HG02571 (cell line): Measurements from ENCODE around the gene MAGEB3.

Source experiments
- ATAC-seq: cut with Tn5 transposase; IDR thresholded peaks from one replicate; pipeline ENCODE4 v1.9.1; 2021; ENCODE audit warnings: mild to moderate bottlenecking, moderate library complexity; ENCODE audit not compliant: unreplicated experiment

The MAGEB3 gene

GRCh38 chrX:30278365-30278764, 47.9 kb downstream of the MAGEB3 start:
- ATAC-seq: no peak

DNA sequence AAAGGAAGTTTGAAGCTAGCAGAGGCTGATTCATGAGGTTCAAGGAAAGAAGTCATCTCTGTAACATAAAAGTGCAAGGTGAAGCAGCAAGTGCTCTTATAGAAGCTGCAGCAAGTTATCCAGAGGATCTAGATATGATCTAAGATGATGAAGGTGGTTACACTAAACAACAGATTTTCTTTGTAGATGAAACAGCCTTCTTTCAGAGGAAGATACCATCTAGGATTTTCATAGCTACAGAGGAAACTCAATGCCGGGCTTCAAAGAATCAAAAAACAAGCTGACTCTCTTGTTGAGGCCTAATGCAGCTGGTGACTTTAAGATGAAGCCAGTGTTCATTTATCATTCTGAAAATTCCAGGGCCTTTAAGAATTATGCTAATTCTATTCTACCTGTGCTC, 50.0 kb downstream of the MAGEB3 start:
- ATAC-seq: no peak

- ATAC-seq: no peak
Measured at GRCh38 chrX:30282527-30282926, 52.1 kb downstream of the MAGEB3 start.

- ATAC-seq: no peak
Measured at GRCh38 chrX:30283456-30284200, 53.2 kb downstream of the MAGEB3 start.
